Kidney glomerular epithelial cell (primary cell): ENCODE measurements around the gene HCFC1R1.

Experiments
- DNase-seq: peaks from one replicate; lab custom pipeline; 2025; lab: John Stamatoyannopoulos, UW

HCFC1R1 gene

GRCh38 chr16:2999929-3000328 is 23.8 kb downstream of the HCFC1R1 start:
- DNase-seq = no peak

- no peak for DNase-seq
Measured at GRCh38 chr16:2996298-2996697, 27.4 kb downstream of the HCFC1R1 start.

GRCh38 chr16:2992383-2993081 is 31.2 kb downstream of the HCFC1R1 start:
- DNase-seq = no peak

GRCh38 chr16:2991566-2992261 is 32.0 kb downstream of the HCFC1R1 start:
- DNase-seq = no peak

GRCh38 chr16:2990891-2991290 is 32.9 kb downstream of the HCFC1R1 start:
- no peak for DNase-seq

- no peak for DNase-seq
Measured at GRCh38 chr16:2988590-2989099, 35.1 kb downstream of the HCFC1R1 start.

- no peak for DNase-seq
Measured at GRCh38 chr16:2987833-2988232, 35.9 kb downstream of the HCFC1R1 start.

- no peak for DNase-seq
Measured at GRCh38 chr16:2987286-2987685, 36.5 kb downstream of the HCFC1R1 start.

- DNase-seq = no peak
Measured at GRCh38 chr16:2986623-2987188, 37.0 kb downstream of the HCFC1R1 start.

- no peak for DNase-seq
Measured at GRCh38 chr16:2985893-2986355, 37.8 kb downstream of the HCFC1R1 start.

GRCh38 chr16:2985462-2985861 is 38.3 kb downstream of the HCFC1R1 start:
- no peak for DNase-seq

GRCh38 chr16:2983706-2984136 is 40.0 kb downstream of the HCFC1R1 start:
- peak; percentile 85 for DNase-seq

- no peak for DNase-seq
Measured at GRCh38 chr16:2982402-2982801, 41.3 kb downstream of the HCFC1R1 start.

GRCh38 chr16:2981899-2982250 is 41.9 kb downstream of the HCFC1R1 start:
- no peak for DNase-seq

- no peak for DNase-seq
Measured at GRCh38 chr16:2981177-2981898, 42.4 kb downstream of the HCFC1R1 start.

- DNase-seq = peak; percentile 68
Measured at GRCh38 chr16:2980227-2981176, 43.2 kb downstream of the HCFC1R1 start, which contains the start of gene PKMYT1. TSS of gene PKMYT1 (minus strand) at chr16:2980446. CDS start at chr16:2979657, 789 bp downstream.

GRCh38 chr16:2979669-2980226 is 44.0 kb downstream of the HCFC1R1 start:
- DNase-seq = no peak

GRCh38 chr16:2977440-2977839 is 46.3 kb downstream of the HCFC1R1 start:
- no peak for DNase-seq

- DNase-seq = no peak
Measured at GRCh38 chr16:2976673-2977072, 47.1 kb downstream of the HCFC1R1 start.

GRCh38 chr16:2976201-2976600 is 47.5 kb downstream of the HCFC1R1 start:
- DNase-seq = no peak
